Medulla oblongata (tissue), 1 donor: ENCODE data around the gene RPL10.
A peak's percentile ranks its signal among the peaks of the same experiment; 100 is the strongest.

Experiments used
- DNase-seq: peaks from one replicate; pipeline ENCODE4 v3.0.0-alpha.2; 2015; ENCODE audit errors: extremely low spot score

The RPL10 gene

GRCh38 chrX:154449618-154450017 is 51.4 kb downstream of the RPL10 start:
- DNase-seq: no peak

- DNase-seq: peak; percentile 9
Observed at GRCh38 chrX:154450312-154450711, 52.1 kb downstream of the RPL10 start.
